Measurements from ENCODE around the gene METTL9.
"Not testable (repeated sequence)": the region's sequence is repeated elsewhere in the genome, so short reads cannot be mapped to it uniquely, and the experiment has no call there.

GRCh38 chr16:21588593-21588992, 10.8 kb upstream of the METTL9 start:
- not testable (repeated sequence) for TF ChIP-seq POLR2AphosphoS5, CTCF, POLR2A, EP300 (IDR thresholded peaks at IDR 0.05)

Measured in gastroesophageal sphincter (tissue), 3 donors.